ENCODE data around the gene OAS1. TPM values are rescaled to one million over a fixed set of nuclear protein-coding genes. Genes with fewer than 3 reads are reported as not detected.

OAS1 gene
- total RNA-seq, 1 experiment from 2014 or later, result 0.64 TPM

DNA sequence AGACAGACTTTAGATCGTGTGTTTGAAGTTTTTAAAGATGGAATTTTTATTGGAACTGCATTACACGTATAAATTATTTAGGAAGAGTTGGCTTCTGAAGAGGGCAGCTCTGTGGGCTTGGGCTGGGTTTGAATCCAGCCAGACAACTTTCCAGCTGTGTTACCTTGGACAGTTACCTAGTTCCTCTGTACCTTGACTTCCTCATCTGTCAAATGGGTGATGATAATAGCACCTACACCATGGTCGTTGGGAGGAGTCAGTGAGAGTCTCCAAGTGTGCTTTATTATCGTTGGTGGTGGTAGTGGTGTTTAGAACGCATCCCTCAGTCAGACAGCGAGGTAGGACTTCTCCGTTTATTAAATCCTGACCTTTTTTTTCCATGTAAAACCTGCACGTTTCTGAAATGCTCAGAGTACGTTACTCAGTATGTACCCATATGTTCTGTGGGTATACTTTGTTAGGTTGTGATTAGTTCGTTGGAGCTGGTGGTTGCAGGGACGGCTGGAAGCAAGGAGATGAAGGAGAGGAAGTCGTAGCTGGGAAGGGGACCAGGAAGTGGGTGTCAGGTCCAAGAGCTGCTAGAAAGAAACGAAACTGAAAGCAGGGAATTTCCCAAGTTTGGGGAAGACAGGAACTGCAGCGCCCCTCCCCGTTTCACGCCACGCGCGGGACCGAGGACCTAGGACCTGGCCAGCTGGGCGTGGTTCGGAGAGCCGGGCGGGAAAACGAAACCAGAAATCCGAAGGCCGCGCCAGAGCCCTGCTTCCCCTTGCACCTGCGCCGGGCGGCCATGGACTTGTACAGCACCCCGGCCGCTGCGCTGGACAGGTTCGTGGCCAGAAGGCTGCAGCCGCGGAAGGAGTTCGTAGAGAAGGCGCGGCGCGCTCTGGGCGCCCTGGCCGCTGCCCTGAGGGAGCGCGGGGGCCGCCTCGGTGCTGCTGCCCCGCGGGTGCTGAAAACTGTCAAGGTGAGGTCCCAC is 31.3 kb downstream of the OAS1 start, which contains the start of gene OAS3 (continued):
- TF ChIP-seq SRF (IDR thresholded peaks at IDR 0.05; ENCODE audit: low read depth), result peak; percentile 4; the same call in 1 of the 2 replicates
- peak; percentile 3 for TF ChIP-seq YY1 (IDR thresholded peaks at IDR 0.05; ENCODE audit: extremely low read depth, insufficient replicate concordance, low read depth, low read length)
- TF ChIP-seq RAD21 (IDR thresholded peaks at IDR 0.05; ENCODE audit: low read depth), result no peak
- TF ChIP-seq ELF1 (IDR thresholded peaks at IDR 0.05; ENCODE audit: borderline replicate concordance, low read depth), result peak; percentile 41; the same call in 1 of the 2 replicates
- TF ChIP-seq FOSL1 (IDR thresholded peaks at IDR 0.05; ENCODE audit: low read depth), result no peak
- no peak for TF ChIP-seq EGR1 (IDR thresholded peaks at IDR 0.05; ENCODE audit: low read depth)

DNA sequence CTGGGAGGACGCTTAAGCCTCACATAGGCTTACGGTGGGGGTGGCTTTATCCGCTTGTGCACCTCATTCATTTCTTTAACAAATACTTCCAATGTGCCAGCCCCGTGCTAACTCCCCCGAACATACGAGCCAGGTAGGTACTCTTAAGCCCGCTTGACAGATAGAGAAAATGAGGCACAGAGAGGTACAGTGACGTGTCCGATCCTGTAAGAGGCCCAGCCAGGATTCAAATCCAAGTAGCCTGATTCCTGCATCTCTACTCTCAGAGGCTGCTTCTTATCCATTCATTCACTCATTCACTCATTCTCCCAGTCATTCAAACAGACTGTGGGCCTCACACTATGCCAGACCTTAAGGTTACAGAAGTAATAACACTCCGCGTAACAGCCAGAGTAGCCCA is 32.0 kb downstream of the OAS1 start:
- Histone ChIP-seq H3K9me2 (ENCODE audit: insufficient read depth) (no peaks in the 10 kb centered on the region), H3K27ac (ENCODE audit: low read depth, low read length) (peak overlapping the region; percentile 68), H4K20me1 (ENCODE audit: insufficient read depth) (no peaks in the 10 kb centered on the region), H3K9ac (ENCODE audit: low read length) (peak overlapping the region; percentile 71), H3K4me2 (ENCODE audit: low read length) (peak overlapping the region; percentile 85), H3K4me3 (replicated peaks in 1 of 2; ENCODE audit: low read depth in 1 of 2, low read length in 2 of 2) (peak overlapping the region; percentile 67 to 68), H3K4me1 (ENCODE audit: control insufficient read depth in 1 of 2, insufficient read depth in 2 of 2, low read length in 2 of 2) (peaks cover 5 to 22% of the 10 kb centered on the region in 2 experiments; a peak in 2 of 4 replicates), H3K79me2 (ENCODE audit: insufficient read depth, low read length) (no peaks in the 10 kb centered on the region; the same call in 1 of the 2 replicates), H3K27me3 (ENCODE audit: insufficient read depth, low read length) (no peaks in the 10 kb centered on the region), H3K36me3 (ENCODE audit: control insufficient read depth in 1 of 2, insufficient read depth in 2 of 2, low read length in 2 of 2) (no peaks in the 10 kb centered on the region; a peak in 1 of 4 replicates), H3K9me3 (ENCODE audit: control insufficient read depth in 1 of 2, insufficient read depth in 1 of 2, low read depth in 1 of 2, low read length in 2 of 2) (no peaks in the 10 kb centered on the region), H2AFZ (ENCODE audit: low read depth, low read length, poor library complexity, severe bottlenecking) (peak overlapping the region; percentile 93)
- no peak for TF ChIP-seq SRF (IDR thresholded peaks at IDR 0.05; ENCODE audit: low read depth)
- no peak for TF ChIP-seq EZH2phosphoT487 (IDR thresholded peaks at IDR 0.05; ENCODE audit: borderline replicate concordance)
- no peak for TF ChIP-seq TCF7L2 (IDR thresholded peaks at IDR 0.05; ENCODE audit: borderline replicate concordance, extremely low read depth, insufficient read depth, insufficient read length)
- TF ChIP-seq ZNF274 (IDR thresholded peaks at IDR 0.05; ENCODE audit: low read depth, low read length), result no peak
- no peak for TF ChIP-seq EZH2 (IDR thresholded peaks at IDR 0.05)
- TF ChIP-seq ZFX (IDR thresholded peaks at IDR 0.05), result no peak
- no peak for TF ChIP-seq JUND (IDR thresholded peaks at IDR 0.05)
- TF ChIP-seq, protein P1, sequence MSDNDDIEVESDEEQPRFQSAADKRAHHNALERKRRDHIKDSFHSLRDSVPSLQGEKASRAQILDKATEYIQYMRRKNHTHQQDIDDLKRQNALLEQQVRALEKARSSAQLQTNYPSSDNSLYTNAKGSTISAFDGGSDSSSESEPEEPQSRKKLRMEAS (IDR thresholded peaks at IDR 0.05), result no peak
- TF ChIP-seq CTCF (IDR thresholded peaks at IDR 0.05 in 2 of 3, conservative IDR thresholded peaks at IDR 0.05 in 1 of 3; ENCODE audit: borderline replicate concordance in 1 of 3, insufficient read depth in 1 of 3, low read depth in 2 of 3, low read length in 2 of 3), result no peak
- no peak for TF ChIP-seq EGR1 (IDR thresholded peaks at IDR 0.05; ENCODE audit: low read depth)
- TF ChIP-seq CEBPB (IDR thresholded peaks at IDR 0.05; ENCODE audit: low read depth), result no peak
- TF ChIP-seq POLR2AphosphoS5 (IDR thresholded peaks at IDR 0.05; ENCODE audit: low read depth, low read length), result no peak
- no peak for TF ChIP-seq RAD21 (IDR thresholded peaks at IDR 0.05; ENCODE audit: low read depth)
- TF ChIP-seq POLR2A (IDR thresholded peaks at IDR 0.05; ENCODE audit: borderline replicate concordance, extremely low read depth, insufficient read depth, insufficient read length), result no peak
- TF ChIP-seq SIN3A (IDR thresholded peaks at IDR 0.05; ENCODE audit: low read depth), result no peak
- TF ChIP-seq, protein P2, sequence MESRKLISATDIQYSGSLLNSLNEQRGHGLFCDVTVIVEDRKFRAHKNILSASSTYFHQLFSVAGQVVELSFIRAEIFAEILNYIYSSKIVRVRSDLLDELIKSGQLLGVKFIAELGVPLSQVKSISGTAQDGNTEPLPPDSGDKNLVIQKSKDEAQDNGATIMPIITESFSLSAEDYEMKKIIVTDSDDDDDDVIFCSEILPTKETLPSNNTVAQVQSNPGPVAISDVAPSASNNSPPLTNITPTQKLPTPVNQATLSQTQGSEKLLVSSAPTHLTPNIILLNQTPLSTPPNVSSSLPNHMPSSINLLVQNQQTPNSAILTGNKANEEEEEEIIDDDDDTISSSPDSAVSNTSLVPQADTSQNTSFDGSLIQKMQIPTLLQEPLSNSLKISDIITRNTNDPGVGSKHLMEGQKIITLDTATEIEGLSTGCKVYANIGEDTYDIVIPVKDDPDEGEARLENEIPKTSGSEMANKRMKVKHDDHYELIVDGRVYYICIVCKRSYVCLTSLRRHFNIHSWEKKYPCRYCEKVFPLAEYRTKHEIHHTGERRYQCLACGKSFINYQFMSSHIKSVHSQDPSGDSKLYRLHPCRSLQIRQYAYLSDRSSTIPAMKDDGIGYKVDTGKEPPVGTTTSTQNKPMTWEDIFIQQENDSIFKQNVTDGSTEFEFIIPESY (IDR thresholded peaks at IDR 0.05; ENCODE audit: extremely low read depth, insufficient replicate concordance, low read length), result no peak
- ChIA-PET CTCF (interaction anchor here (0.9 to 1.5 kb wide), 2 partner anchors 38 to 55 kb away, joined by 4 read pairs; no protein-coding TSS in a partner anchor), POLR2A (no interaction called here), RAD21 (ENCODE audit: low non-redundant PET in 1 of 2, low total read pairs in 2 of 2, uncharacterized antibody in 2 of 2, unreplicated experiment in 2 of 2) (no interaction called here)
- TSS peak; percentile 77 for BruUV-seq (replicated peaks)
- ATAC-seq (peak; percentile 39; the same call in 1 of the 2 replicates), DNase-seq (ENCODE audit: low read depth, low spot score) (no peak)
- intact Hi-C loops (cut with micrococcal nuclease), result no loop called here
